Progenitor cell of endocrine pancreas (in vitro differentiated cells): ENCODE data around the gene GAL3ST3. TPM values are rescaled to one million over a fixed set of nuclear protein-coding genes. Genes with fewer than 3 reads are reported as not detected.
"Not testable (repeated sequence)": the region's sequence is repeated elsewhere in the genome, so short reads cannot be mapped to it uniquely, and the experiment has no call there.

Experiments
- DNase-seq: peaks from one replicate; pipeline ENCODE4 v3.0.0; 2021; ENCODE audit warnings: low spot score; ENCODE audit not compliant: unreplicated experiment
- H3K27ac Mint-ChIP-seq: 2 replicates; pipeline ENCODE4 v1.8.0; 2021; ENCODE audit warnings: mild to moderate bottlenecking, moderate library complexity, mixed read lengths
- H3K27me3 Mint-ChIP-seq: 2 replicates; pipeline ENCODE4 v1.8.0; 2021; ENCODE audit warnings: mixed read lengths
- H3K36me3 Mint-ChIP-seq: 2 replicates; pipeline ENCODE4 v1.8.0; 2022; ENCODE audit warnings: mixed read lengths; ENCODE audit not compliant: insufficient read depth
- H3K4me1 Mint-ChIP-seq: 2 replicates; pipeline ENCODE4 v1.8.0; 2021; ENCODE audit warnings: low read depth, mixed read lengths
- H3K4me3 Mint-ChIP-seq: 2 replicates; pipeline ENCODE4 v1.8.0; 2021; ENCODE audit warnings: low read depth, mild to moderate bottlenecking, moderate library complexity, mixed read lengths
- H3K9me3 Mint-ChIP-seq: 2 replicates; pipeline ENCODE4 v1.8.0; 2021; ENCODE audit warnings: low read depth, mixed read lengths
- total RNA-seq: library from RNA; stranded (reverse); gene quantifications from 2 replicates; pipeline ENCODE4 v1.2.1, GENCODE V29; 2021
- TF ChIP-seq, protein P1 (sequence below): fragments of 200-600 bp; sonication (generic); IDR thresholded peaks from one replicate; pipeline ENCODE4 v1.5.0; 2021; ENCODE audit warnings: antibody characterized with exemption, mild to moderate bottlenecking; ENCODE audit not compliant: unreplicated experiment

Gene GAL3ST3
- total RNA-seq, 1 donor from 2014 or later, result 3.9 TPM

GRCh38 chr11:66032957-66033735 lies 15.8 kb downstream of the GAL3ST3 start:
- H3K4me3 Mint-ChIP-seq, result no peak overlapping the region

GRCh38 chr11:66026017-66026529 lies 22.9 kb downstream of the GAL3ST3 start, which contains the start of gene CATSPER1:
CATSPER1 (minus strand) TSS chr11:66026479; CDS start chr11:66026379, 100 bp downstream.
- Mint-ChIP-seq H3K36me3 (no peaks in the 10 kb centered on the region), H3K4me1 (no peaks in the 10 kb centered on the region), H3K27ac (no peak within 1 kb of the TSS), H3K4me3 (no peak within 1 kb of the TSS), H3K27me3 (peaks cover 40% of the 10 kb centered on the region), H3K9me3 (no peaks in the 10 kb centered on the region)
- no peak for DNase-seq
- TF ChIP-seq, protein P1, sequence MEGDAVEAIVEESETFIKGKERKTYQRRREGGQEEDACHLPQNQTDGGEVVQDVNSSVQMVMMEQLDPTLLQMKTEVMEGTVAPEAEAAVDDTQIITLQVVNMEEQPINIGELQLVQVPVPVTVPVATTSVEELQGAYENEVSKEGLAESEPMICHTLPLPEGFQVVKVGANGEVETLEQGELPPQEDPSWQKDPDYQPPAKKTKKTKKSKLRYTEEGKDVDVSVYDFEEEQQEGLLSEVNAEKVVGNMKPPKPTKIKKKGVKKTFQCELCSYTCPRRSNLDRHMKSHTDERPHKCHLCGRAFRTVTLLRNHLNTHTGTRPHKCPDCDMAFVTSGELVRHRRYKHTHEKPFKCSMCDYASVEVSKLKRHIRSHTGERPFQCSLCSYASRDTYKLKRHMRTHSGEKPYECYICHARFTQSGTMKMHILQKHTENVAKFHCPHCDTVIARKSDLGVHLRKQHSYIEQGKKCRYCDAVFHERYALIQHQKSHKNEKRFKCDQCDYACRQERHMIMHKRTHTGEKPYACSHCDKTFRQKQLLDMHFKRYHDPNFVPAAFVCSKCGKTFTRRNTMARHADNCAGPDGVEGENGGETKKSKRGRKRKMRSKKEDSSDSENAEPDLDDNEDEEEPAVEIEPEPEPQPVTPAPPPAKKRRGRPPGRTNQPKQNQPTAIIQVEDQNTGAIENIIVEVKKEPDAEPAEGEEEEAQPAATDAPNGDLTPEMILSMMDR, result no peak

More at GRCh38 chr11:66032957-66033735, 15.8 kb downstream of the GAL3ST3 start:
- DNase-seq, result no peak
- no peaks in the 10 kb centered on the region for H3K4me1 Mint-ChIP-seq
- TF ChIP-seq, protein P1, result no peak
- H3K36me3 Mint-ChIP-seq, result no peaks in the 10 kb centered on the region
- H3K27ac Mint-ChIP-seq, result no peak overlapping the region
- peaks cover 5% of the 10 kb centered on the region for H3K9me3 Mint-ChIP-seq
- peaks cover 9% of the 10 kb centered on the region for H3K27me3 Mint-ChIP-seq

- DNase-seq, H3K9me3 Mint-ChIP-seq, H3K4me1 Mint-ChIP-seq, H3K4me3 Mint-ChIP-seq, H3K36me3 Mint-ChIP-seq, H3K27ac Mint-ChIP-seq: not testable (repeated sequence)
- H3K27me3 Mint-ChIP-seq, result peaks cover 43% of the 10 kb centered on the region
Observed at GRCh38 chr11:66023186-66023440, 25.8 kb downstream of the GAL3ST3 start.

DNA sequence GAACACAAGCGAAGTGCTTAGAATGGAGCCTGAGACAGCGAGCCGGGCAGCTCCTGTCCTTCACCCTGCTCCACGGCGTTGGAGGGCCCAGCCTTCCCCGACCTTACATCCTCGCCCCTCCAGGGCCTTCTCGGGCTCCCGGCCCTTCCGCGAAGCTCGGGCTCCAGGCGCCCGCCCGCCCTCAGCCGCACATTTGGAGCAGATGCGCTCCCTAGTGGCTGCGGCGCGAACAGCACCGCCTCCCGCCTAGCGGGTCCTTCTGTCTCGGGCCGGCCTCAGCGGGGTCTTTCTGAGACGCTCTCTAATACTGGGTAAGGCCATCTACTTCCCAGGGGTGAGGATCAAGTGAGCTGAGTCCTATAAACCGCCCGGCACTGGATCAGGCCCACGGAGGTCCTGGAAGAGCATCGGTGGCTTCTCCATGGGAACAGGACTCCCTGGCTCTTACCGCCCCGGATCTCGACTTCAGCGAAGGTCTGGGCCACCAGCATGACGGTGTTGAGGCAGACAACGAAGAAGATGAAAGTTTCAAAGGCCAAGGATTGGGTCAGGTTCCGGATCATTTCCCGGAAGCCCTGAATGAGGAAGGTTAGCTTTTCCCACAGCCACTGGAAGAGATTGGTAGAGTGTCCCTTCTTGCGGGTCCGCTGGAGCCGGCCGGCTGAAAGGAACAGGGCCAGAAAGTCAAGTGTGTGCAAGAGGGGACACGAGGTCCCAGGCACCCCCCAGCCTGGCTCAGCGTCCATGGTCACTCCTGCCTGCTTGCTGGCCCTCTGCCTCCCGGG lies 26.4 kb downstream of the GAL3ST3 start:
- Mint-ChIP-seq H3K4me3 (no peak overlapping the region), H3K9me3 (no peaks in the 10 kb centered on the region), H3K27ac (no peak overlapping the region)

DNA sequence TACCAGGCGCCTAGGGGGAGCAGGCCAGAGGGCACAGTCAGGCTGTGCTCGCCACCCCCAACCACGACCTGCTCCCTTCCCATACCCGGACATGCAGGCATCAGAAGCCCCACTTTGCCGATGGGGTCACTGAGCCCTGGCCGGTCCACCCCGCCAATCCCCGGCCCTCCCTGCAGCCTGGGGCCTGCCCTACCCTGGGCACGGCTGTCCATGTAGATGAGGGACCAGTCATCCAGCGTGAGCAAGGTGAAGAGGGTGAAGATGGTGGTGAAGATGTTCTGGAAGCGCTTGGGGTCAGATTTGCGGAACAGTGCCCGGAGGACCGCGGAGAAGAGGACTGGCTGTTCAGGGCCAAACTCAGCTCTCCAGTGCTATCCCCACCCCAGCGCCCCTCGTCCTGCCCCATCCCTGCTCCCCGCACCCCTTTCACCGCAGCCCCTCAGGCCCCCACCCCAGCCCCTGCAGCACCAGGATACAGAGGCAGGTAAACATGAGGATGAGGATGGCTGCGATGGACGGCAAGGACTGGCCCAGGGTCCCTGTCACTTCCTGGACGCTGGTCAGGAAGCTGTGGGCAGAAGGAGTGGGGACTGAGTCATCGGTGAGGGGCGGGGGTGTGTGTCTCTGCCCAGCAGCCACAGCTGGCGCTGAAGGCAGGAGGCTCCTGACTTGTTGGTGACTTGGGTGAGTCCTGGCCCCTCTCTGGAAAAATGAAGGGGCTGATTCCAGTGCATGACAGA lies 28.2 kb downstream of the GAL3ST3 start:
- Mint-ChIP-seq H3K27me3 (peaks cover 36% of the 10 kb centered on the region), H3K9me3 (no peaks in the 10 kb centered on the region), H3K36me3 (no peaks in the 10 kb centered on the region), H3K27ac (no peak overlapping the region), H3K4me1 (no peaks in the 10 kb centered on the region), H3K4me3 (no peak overlapping the region)
- TF ChIP-seq, protein P1, result no peak
- DNase-seq, result no peak

More for the DNA sequence above, 26.4 kb downstream of the GAL3ST3 start:
- H3K27me3 Mint-ChIP-seq, result peaks cover 38% of the 10 kb centered on the region
- H3K36me3 Mint-ChIP-seq, result no peaks in the 10 kb centered on the region
- peak; percentile 84 for DNase-seq
- no peaks in the 10 kb centered on the region for H3K4me1 Mint-ChIP-seq
- TF ChIP-seq, protein P1, result peak; percentile 95
